ENCODE results near the gene MYL6. TPM values are rescaled to one million over a fixed set of nuclear protein-coding genes. Genes with fewer than 3 reads are reported as not detected.
A peak's percentile ranks its signal among the peaks of the same experiment; 100 is the strongest.

The MYL6 gene
- total and polyA plus RNA-seq, 7 donors: 216 to 711 (median 384) TPM

- Histone ChIP-seq H3K27ac (peak overlapping the region; percentile 94), H3K4me3 (peak overlapping the region; percentile 95), H3K9me3 (no peaks in the 10 kb centered on the region), H3K27me3 (ENCODE audit: insufficient read depth in 3 of 3, low read length in 2 of 3) (no peaks in the 10 kb centered on the region), H3K4me1 (peaks cover 27% of the 10 kb centered on the region), H3K36me3 (ENCODE audit: insufficient read depth in 1 of 2, low read depth in 1 of 2) (peaks cover 21 to 67% of the 10 kb centered on the region in 2 donors)
- WGBS, 3 donors: 65 to 75% (median 68%) methylated on average over 11 of the region's 11 CpGs
- ATAC-seq: no peak
- intact Hi-C loops (cut with DNase I): loop anchor here in 1 of 2 donors (2.0 kb wide), 1 partner anchor 28 kb away; the partner anchor contains the start of gene SMARCC2
- no peak for TF ChIP-seq CTCF (IDR thresholded peaks at IDR 0.05)
- no peak for DNase-seq
Measured at GRCh38 chr12:56160894-56161689, 2.9 kb downstream of the MYL6 start.

- H3K4me3 ChIP-seq: peak overlapping the region; percentile 95
- H3K4me1 ChIP-seq: peaks cover 27% of the 10 kb centered on the region
- TF ChIP-seq CTCF (IDR thresholded peaks at IDR 0.05): no peak
- ATAC-seq (no peak), DNase-seq (no peak)
- H3K27ac ChIP-seq: peak overlapping the region; percentile 94
- intact Hi-C loops (cut with DNase I): loop anchor here in 1 of 2 donors (2.0 kb wide), 1 partner anchor 27 kb away; the partner anchor contains the start of gene SMARCC2
- no peaks in the 10 kb centered on the region for H3K9me3 ChIP-seq
- WGBS, 3 donors: 67 to 69% (median 67%) methylated on average over 10 of the region's 10 CpGs
- no peaks in the 10 kb centered on the region for H3K27me3 ChIP-seq (ENCODE audit: insufficient read depth in 3 of 3, low read length in 2 of 3)
- H3K36me3 ChIP-seq (ENCODE audit: insufficient read depth in 1 of 2, low read depth in 1 of 2): peaks cover 21 to 75% of the 10 kb centered on the region in 2 donors
Measured at GRCh38 chr12:56161690-56162351, 3.7 kb downstream of the MYL6 start.

- intact Hi-C loops (cut with DNase I): no loop called here
- H3K4me3 ChIP-seq: no peak overlapping the region
- peaks cover 21 to 83% of the 10 kb centered on the region in 2 donors for H3K36me3 ChIP-seq (ENCODE audit: insufficient read depth in 1 of 2, low read depth in 1 of 2)
- TF ChIP-seq CTCF (IDR thresholded peaks at IDR 0.05): no peak
- H3K27ac ChIP-seq: peak overlapping the region; percentile 94
- WGBS, 3 donors: 50 to 62% (median 52%) methylated on average over 11 of the region's 11 CpGs
- ATAC-seq: no peak
- no peaks in the 10 kb centered on the region for H3K9me3 ChIP-seq
- no peaks in the 10 kb centered on the region for H3K27me3 ChIP-seq (ENCODE audit: insufficient read depth in 3 of 3, low read length in 2 of 3)
- no peak for DNase-seq
- H3K4me1 ChIP-seq: peaks cover 23% of the 10 kb centered on the region
Measured at GRCh38 chr12:56162468-56163290, 4.5 kb downstream of the MYL6 start.

- Histone ChIP-seq H3K27ac (peak overlapping the region; percentile 9), H3K27me3 (ENCODE audit: insufficient read depth in 3 of 3, low read length in 2 of 3) (no peaks in the 10 kb centered on the region), H3K4me3 (no peak overlapping the region), H3K4me1 (peaks cover 23% of the 10 kb centered on the region), H3K36me3 (ENCODE audit: insufficient read depth in 1 of 2, low read depth in 1 of 2) (peaks cover 21 to 92% of the 10 kb centered on the region in 2 donors), H3K9me3 (no peaks in the 10 kb centered on the region)
- DNase-seq (no peak), ATAC-seq (no peak)
- intact Hi-C loops (cut with DNase I): no loop called here
- WGBS, 3 donors: 58 to 72% (median 63%) methylated on average over 11 of the region's 11 CpGs
- TF ChIP-seq CTCF (IDR thresholded peaks at IDR 0.05): no peak
Measured at GRCh38 chr12:56163533-56164344, 5.6 kb downstream of the MYL6 start.

Measured in psoas muscle (tissue), 8 donors.